SKM-1 (cell line): ENCODE results near the gene FNDC8.
"Not testable (repeated sequence)": the region's sequence is repeated elsewhere in the genome, so short reads cannot be mapped to it uniquely, and the experiment has no call there.

Experiments used
- DNase-seq: peaks from one replicate; lab custom pipeline; 2025; ENCODE audit not compliant: unreplicated experiment; lab: John Stamatoyannopoulos, UW

FNDC8 gene

GRCh38 chr17:35167666-35168065 is 46.3 kb downstream of the FNDC8 start:
- no peak for DNase-seq

GRCh38 chr17:35169835-35170363 is 48.5 kb downstream of the FNDC8 start:
- no peak for DNase-seq

- no peak for DNase-seq
Measured at GRCh38 chr17:35170968-35171771, 49.8 kb downstream of the FNDC8 start.

GRCh38 chr17:35171834-35172233 is 50.4 kb downstream of the FNDC8 start:
- DNase-seq: no peak

- not testable (repeated sequence) for DNase-seq
Measured at GRCh38 chr17:35172321-35172720, 50.9 kb downstream of the FNDC8 start.

DNA sequence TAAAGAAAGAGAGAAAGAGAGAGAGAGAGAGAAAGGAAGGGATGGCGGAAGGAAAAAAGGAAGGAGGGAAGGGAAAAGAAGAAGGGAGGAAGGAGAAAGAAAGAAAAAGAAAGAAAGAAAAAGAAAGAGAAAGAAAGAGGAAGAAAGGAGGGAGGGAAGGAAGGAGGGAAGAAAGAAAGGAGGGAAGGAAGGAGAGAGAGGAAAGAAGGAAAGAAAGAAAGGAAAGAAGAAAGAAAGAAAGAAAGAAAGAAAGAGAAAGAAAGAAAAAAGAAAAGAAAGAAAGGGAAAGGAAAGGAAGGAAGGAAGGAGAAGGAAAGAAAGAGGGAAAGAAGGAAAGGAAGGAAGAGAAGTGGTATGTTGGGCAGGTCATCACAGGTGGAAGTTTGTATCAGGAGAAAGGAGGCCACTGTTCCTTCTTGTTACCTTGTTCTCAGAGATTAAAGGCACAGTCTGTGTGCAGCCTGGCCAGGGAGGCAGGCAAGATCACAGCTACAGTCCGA is 53.5 kb downstream of the FNDC8 start:
- no peak for DNase-seq

DNA sequence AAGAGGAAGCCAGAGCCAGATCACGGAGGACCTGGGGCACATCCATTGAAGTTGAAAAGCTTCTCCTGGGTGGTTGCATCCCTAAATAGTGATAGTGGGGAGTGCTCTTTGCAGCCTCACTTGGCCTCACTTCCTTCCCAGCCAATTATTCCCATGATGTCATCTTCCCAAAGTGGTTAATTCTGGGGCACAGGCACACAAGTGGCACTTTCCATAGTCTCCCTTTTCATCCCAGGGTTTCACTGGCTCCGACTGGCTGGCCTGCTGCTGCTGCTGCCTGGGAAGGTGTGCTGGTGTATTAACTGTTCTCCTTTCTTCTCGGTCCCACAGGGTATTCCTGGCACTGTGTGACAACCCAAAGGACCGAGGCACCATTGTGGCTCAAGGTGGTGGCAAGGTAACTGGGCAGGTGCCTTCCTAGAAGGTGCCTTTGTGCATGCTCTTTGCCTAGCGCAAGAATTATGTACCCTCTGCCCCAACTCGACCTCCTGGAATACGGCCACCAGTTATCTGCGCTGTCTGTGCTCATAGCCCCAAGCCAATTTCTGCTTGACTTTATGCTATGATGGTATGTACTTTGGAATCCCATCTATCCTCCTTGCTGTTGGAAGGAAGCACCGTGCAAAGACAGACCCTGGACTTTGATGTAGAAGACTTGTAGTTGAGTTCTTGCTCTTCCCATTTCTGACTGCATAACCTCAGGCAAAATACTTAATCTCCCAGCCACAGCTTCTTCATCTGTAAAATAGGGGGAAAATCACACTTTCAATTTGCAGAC is 54.4 kb downstream of the FNDC8 start:
- no peak for DNase-seq

DNA sequence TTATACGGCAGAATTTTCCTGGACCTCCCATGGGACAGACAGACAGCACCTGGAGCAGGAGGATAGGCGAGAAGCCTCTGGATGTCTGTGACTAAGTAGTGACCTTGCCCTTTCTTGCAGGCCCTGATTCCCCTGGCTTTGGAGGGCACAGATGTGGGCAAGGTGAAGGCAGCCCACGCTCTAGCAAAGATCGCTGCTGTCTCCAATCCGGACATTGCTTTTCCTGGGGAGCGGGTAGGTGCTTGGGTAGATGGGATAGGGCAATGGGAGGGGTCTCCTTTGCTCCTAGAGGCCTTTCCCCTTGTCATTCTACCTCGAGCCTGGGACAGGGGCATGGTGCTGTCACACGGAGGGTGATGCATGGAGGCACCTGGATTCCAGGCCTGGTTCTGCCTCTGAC is 55.5 kb downstream of the FNDC8 start:
- no peak for DNase-seq

- DNase-seq: not testable (repeated sequence)
Measured at GRCh38 chr17:35179379-35179778, 58.0 kb downstream of the FNDC8 start.
